ENCODE data around the gene STX8.

Gene STX8

GRCh38 chr17:9322326-9322725, 253.3 kb downstream of the STX8 start:
- no peak for DNase-seq
- H3K27ac ChIP-seq, result no peak overlapping the region
- intact Hi-C loops (cut with DNase I; ENCODE audit: low total_unique reads), result no loop called here
- TF ChIP-seq CTCF (IDR thresholded peaks at IDR 0.05), result no peak
- no peak overlapping the region for H3K4me3 ChIP-seq
- no peaks in the 10 kb centered on the region for H3K36me3 ChIP-seq
- H3K9me3 ChIP-seq, result peaks cover 0 to 3% (median 0%) of the 10 kb centered on the region in 3 donors
- H3K27me3 ChIP-seq, result no peaks in the 10 kb centered on the region
- no peaks in the 10 kb centered on the region for H3K4me1 ChIP-seq

DNA sequence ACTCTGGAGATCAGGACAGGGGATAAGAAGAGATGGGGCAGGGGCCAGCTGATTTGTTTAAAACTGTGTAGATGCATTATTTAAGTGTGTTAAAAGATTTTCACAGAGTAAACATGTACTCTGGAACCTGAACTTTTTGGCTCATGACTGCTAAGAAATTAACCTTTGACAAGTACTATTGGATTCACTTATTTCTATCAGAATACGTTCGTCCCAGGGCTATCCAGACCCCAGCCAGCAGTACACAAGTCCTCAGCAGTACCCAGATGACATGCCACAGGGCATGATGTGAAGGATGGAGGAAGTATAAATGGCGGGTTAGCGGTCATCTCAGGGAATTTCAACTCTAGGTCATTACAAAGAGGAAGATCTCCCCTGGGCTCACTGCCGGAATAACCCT, 253.7 kb downstream of the STX8 start:
- no peak for TF ChIP-seq CTCF (IDR thresholded peaks at IDR 0.05)
- DNase-seq, result no peak
- Histone ChIP-seq H3K27ac (no peak overlapping the region), H3K4me1 (no peaks in the 10 kb centered on the region), H3K36me3 (no peaks in the 10 kb centered on the region), H3K27me3 (no peaks in the 10 kb centered on the region), H3K4me3 (no peak overlapping the region), H3K9me3 (peaks cover 0 to 3% (median 0%) of the 10 kb centered on the region in 3 donors)
- intact Hi-C loops (cut with DNase I; ENCODE audit: low total_unique reads), result no loop called here

GRCh38 chr17:9315360-9315759, 260.3 kb downstream of the STX8 start:
- H3K27ac ChIP-seq, result no peak overlapping the region
- intact Hi-C loops (cut with DNase I; ENCODE audit: low total_unique reads), result no loop called here
- TF ChIP-seq CTCF (IDR thresholded peaks at IDR 0.05), result no peak
- DNase-seq, result no peak
- H3K4me1 ChIP-seq, result no peaks in the 10 kb centered on the region
- peaks cover 0 to 3% (median 0%) of the 10 kb centered on the region in 3 donors for H3K9me3 ChIP-seq
- H3K27me3 ChIP-seq, result no peaks in the 10 kb centered on the region
- H3K36me3 ChIP-seq, result no peaks in the 10 kb centered on the region
- H3K4me3 ChIP-seq, result no peak overlapping the region

- DNase-seq, result no peak
- Histone ChIP-seq H3K4me1 (no peaks in the 10 kb centered on the region), H3K9me3 (no peaks in the 10 kb centered on the region), H3K4me3 (no peak overlapping the region), H3K27me3 (no peaks in the 10 kb centered on the region), H3K27ac (no peak overlapping the region), H3K36me3 (no peaks in the 10 kb centered on the region)
- intact Hi-C loops (cut with DNase I; ENCODE audit: low total_unique reads), result no loop called here
- no peak for TF ChIP-seq CTCF (IDR thresholded peaks at IDR 0.05)
These were observed 262.3 kb downstream of the STX8 start for GRCh38 chr17:9313346-9313745.

- Histone ChIP-seq H3K4me1 (no peaks in the 10 kb centered on the region), H3K36me3 (no peaks in the 10 kb centered on the region), H3K27ac (no peak overlapping the region), H3K4me3 (no peak overlapping the region), H3K27me3 (no peaks in the 10 kb centered on the region), H3K9me3 (no peaks in the 10 kb centered on the region)
- TF ChIP-seq CTCF (IDR thresholded peaks at IDR 0.05), result no peak
- DNase-seq, result no peak
- intact Hi-C loops (cut with DNase I; ENCODE audit: low total_unique reads), result no loop called here
These were observed 266.4 kb downstream of the STX8 start for GRCh38 chr17:9309216-9309615.

- no peak for TF ChIP-seq CTCF (IDR thresholded peaks at IDR 0.05)
- H3K27ac ChIP-seq, result no peak overlapping the region
- no peaks in the 10 kb centered on the region for H3K27me3 ChIP-seq
- no peak for DNase-seq
- H3K4me3 ChIP-seq, result no peak overlapping the region
- H3K4me1 ChIP-seq, result no peaks in the 10 kb centered on the region
- no peaks in the 10 kb centered on the region for H3K9me3 ChIP-seq
- intact Hi-C loops (cut with DNase I; ENCODE audit: low total_unique reads), result no loop called here
- no peaks in the 10 kb centered on the region for H3K36me3 ChIP-seq
These were observed 267.6 kb downstream of the STX8 start for GRCh38 chr17:9308069-9308468.
